ENCODE data around the gene OR5A2.

DNA sequence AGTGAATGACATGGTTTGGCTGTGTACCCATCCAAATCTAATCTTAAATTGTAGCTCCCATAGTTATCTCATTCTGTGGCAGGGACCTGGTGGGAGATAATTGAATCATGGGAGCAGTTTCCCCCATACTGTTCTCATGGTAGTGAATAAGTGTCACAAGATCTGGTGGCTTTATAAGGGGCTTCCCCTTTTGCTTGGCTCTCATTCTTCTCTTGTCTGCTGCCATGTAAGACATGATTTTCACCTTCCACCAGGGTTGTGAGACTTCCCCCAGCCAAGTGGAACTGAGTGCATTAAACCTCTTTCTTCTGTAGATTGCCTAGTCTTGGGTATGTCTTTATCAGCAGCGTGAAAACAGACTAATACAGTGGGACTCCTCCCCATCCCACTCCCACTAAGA is 11.1 kb downstream of the OR5A2 start:
- TF ChIP-seq, protein P1, sequence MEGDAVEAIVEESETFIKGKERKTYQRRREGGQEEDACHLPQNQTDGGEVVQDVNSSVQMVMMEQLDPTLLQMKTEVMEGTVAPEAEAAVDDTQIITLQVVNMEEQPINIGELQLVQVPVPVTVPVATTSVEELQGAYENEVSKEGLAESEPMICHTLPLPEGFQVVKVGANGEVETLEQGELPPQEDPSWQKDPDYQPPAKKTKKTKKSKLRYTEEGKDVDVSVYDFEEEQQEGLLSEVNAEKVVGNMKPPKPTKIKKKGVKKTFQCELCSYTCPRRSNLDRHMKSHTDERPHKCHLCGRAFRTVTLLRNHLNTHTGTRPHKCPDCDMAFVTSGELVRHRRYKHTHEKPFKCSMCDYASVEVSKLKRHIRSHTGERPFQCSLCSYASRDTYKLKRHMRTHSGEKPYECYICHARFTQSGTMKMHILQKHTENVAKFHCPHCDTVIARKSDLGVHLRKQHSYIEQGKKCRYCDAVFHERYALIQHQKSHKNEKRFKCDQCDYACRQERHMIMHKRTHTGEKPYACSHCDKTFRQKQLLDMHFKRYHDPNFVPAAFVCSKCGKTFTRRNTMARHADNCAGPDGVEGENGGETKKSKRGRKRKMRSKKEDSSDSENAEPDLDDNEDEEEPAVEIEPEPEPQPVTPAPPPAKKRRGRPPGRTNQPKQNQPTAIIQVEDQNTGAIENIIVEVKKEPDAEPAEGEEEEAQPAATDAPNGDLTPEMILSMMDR (IDR thresholded peaks at IDR 0.05) = no peak
- no peak for TF ChIP-seq POLR2A (IDR thresholded peaks at IDR 0.05; ENCODE audit: low read depth)
- TF ChIP-seq POLR2AphosphoS5 (IDR thresholded peaks at IDR 0.05) = no peak
- TF ChIP-seq EP300 (IDR thresholded peaks at IDR 0.05) = no peak

Measured in esophagus muscularis mucosa (tissue), 4 donors.